Cerebellar nuclear complex (tissue), 1 donor: ENCODE measurements around the gene PDE2A.

Source experiments
- DNase-seq, 2 experiments: peaks; one replicate each; lab custom pipeline; 2025; lab: John Stamatoyannopoulos, UW

Gene PDE2A

GRCh38 chr11:72704028-72704782 lies 30.0 kb upstream of the PDE2A start:
- no peak for DNase-seq

DNA sequence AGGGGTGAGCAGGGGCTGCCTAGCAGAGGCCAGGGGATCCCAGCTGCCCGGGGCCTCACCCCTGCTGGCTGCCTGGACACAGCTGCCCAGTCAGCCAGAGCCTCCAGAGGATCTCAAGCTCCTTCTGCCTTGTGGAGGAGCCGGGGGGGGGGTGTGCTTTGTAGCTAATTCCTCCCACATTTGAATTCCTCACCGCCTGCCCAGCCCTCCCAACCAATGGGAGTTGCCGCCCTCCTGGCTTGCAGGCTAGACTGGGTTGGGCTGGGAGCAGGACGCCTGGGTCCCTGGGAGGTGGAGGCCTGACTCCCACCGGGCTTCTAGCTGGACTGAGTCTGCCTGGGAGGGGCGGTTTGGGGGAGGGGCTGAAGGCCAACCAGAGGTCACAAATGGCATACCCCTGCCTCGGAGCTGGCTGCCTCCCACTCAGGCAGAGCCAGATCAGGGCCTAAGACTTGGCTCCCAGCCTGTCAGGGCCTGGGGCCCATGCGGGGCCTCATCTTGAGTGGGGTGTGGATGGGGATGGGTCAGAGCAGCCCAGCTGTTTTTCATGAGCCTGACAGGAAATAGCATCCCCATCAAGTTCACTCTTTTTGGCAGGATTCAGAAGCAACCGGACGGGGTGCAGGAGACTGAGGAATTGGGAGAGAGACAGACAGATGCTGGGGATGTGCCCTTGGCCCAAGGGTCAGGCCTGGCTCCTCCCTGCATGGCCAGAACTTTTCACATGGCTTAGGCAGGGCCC lies 29.2 kb upstream of the PDE2A start:
- no peak for DNase-seq

DNA sequence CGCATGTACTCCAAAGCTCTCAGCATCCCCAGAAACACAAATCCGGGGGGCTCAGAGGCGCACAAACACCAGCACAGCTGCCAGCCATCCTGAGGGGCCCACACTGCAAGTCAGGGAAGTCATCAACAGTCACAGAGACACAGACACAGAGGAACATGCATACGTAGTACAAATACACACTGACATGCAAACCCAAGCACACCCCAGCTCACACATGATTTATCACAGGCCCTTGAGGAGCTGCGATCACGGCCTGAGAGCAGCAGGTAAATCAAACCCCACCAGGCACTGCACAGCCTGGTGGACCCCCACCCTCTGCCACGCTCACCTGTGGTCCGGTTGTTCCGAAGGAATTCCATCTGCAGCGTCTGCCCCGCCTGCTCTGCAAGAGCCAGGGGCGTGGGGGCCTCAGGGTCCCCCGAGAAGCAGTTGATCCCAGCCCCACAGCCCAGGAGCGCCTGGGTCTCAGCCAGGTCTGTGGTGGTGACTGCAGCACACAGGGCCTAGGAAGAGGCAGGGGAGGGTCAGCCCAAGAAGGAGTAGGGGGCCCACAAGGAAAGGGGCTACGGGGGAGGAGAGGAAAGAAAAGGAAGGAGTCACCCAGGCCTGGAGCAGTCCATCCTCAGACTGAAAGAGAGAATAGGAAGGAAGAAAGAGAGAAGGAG lies 28.5 kb upstream of the PDE2A start:
- no peak for DNase-seq

DNA sequence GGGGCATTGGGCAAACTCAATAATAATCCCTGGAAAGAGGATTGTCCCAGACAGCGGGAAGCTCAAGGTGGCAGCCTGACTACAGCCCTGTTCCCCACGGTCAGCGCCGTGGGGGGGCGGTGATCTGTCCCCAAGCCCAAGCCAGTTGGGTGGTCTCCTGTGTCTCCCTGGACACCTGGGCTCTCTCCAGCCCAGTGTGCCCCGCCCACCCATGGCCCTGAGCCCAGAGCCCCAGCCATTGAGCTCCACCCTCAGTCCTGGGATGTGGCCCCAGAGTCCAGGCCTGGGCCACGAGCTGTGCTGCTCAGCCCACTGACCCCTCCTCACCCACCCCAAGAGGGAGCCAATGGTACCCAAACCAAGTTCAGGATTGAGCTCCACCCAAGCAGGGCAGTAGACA lies 27.9 kb upstream of the PDE2A start:
- no peak for DNase-seq

- DNase-seq: no peak
These were observed 27.2 kb upstream of the PDE2A start for GRCh38 chr11:72701466-72701865.

- DNase-seq: no peak
These were observed 25.9 kb upstream of the PDE2A start for GRCh38 chr11:72700146-72700545.

DNA sequence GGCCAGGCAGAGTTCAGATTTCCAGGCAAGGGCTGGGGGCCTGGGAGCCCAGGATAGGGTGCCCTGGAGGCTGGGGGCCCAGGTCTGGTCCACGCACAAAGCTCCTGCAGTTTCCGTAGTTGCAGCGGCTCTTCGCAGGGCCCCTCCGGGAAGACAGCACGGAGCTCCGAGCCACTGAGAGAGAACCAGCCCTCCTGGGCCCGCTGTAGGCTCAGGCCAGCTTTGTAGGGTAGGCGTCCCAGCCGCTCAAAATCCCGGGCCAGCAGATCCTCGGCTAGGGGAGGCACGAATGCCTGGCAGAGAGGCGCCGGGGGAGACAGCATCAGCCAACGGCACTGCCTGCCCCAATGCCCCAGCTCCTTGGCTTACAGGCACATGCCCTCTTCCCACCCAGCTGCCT lies 23.6 kb upstream of the PDE2A start:
- DNase-seq: no peak

- no peak for DNase-seq
These were observed 22.9 kb upstream of the PDE2A start for GRCh38 chr11:72696866-72697700.

- DNase-seq: no peak
These were observed 21.1 kb upstream of the PDE2A start for GRCh38 chr11:72695354-72695753.

DNA sequence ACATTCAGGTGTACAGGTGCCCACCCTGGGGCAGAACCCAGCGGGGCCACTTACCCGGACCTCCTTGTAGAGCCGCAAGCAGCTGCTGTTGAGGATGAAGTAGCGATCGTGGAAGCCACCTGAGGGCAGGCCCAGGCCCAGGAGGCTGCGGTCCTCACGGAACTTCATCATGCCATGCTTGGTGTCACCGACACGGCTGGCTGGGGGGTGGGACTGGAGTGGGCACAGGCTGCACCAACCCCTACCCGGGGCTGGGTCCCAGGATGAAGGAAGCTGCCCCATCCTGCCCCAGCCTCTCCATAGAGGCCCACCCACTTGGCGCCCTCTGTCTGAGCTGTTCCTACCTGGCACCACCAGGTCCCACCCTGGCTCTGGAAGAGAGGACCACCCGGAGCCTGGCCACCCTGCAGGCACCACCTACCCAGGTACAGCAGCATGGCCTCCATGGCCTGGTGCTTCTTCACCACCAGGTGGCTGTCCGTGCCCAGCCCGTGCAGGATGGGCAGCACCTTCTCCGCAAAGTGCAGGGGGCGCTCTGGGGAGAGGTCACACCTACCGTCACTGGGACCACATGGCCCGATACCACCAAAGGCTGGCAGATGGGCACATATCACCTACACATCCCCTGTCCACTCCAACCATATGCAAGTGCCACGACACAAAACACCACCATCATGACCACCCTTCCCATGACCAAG lies 19.2 kb upstream of the PDE2A start:
- no peak for DNase-seq

GRCh38 chr11:72692498-72693237 lies 18.4 kb upstream of the PDE2A start:
- DNase-seq: no peak

GRCh38 chr11:72690166-72690565 lies 15.9 kb upstream of the PDE2A start:
- DNase-seq: no peak

- DNase-seq: no peak
These were observed 14.7 kb upstream of the PDE2A start for GRCh38 chr11:72688929-72689328.

- DNase-seq: no peak
These were observed 14.3 kb upstream of the PDE2A start for GRCh38 chr11:72688486-72688885.

GRCh38 chr11:72687326-72687725 lies 13.1 kb upstream of the PDE2A start:
- DNase-seq: no peak

DNA sequence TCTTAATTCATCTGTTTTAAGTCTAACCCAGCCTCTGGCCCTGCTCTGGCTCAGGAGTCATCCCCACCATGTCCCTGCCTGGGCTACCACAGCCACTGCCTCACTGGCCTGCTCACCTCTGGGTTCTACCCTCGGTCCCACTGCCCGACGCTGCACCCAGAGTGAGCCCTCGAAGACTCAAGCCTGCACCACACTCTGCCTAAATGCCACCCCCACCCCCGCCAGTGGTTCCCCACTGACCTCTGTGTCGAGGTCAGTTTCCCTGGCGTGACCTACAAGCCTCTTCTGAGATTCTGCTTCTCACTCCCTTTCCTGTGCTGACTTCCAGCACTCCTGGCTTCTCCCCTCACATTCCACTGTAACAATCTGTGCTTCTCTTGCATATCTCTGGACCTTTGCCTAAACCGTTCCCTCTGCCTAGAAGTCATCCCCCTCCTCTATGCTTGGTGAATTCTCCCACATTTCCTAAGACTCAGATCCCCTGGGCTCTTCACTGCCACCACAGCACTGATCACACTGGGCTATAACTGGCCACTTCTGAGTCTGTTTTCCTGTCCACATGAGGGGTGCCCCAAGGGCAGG lies 12.5 kb upstream of the PDE2A start:
- DNase-seq: no peak

DNA sequence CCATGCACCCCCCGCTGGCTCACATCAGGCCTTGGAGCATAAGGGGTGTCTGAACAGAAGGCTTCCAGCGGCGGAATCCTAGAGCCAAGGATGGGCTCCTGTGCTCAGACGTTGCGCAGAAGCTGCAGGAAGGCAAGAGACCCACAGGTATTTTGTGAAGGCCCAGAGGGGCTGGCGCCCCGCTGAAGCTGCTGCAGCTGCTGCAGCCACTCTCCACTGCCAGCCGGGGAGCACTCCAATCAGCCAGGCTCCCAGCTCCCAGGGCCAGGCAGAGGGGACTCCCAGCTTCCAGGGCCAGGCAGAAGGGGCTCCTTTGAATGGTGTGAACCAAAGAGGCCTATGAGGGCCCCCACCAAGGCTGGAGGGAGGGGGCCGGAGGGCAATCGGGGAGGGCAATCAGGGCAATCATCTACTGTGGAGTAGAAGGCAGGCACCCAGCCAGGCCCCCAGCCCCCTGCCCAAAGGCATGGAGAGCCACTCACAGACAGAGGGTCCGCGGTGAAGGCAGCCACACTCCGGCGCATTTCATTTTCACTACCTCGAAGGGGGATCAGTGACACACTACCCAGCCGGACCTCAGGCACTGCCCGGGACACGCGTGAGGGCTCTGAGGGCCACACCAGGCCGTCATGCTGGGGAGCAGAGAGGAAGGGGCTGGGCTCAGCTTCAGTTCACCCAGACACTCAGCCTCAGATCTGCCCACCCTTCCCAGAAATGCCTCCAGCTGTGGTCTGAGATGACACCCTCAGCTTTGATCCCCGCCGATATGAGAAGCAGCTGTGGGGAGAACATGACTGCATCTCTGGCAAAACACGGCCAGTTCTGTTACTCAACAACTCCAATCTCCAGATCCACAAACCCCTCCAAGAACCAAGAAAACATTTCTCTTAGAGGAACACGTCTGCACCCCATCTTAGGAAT lies 11.6 kb upstream of the PDE2A start:
- no peak for DNase-seq

DNA sequence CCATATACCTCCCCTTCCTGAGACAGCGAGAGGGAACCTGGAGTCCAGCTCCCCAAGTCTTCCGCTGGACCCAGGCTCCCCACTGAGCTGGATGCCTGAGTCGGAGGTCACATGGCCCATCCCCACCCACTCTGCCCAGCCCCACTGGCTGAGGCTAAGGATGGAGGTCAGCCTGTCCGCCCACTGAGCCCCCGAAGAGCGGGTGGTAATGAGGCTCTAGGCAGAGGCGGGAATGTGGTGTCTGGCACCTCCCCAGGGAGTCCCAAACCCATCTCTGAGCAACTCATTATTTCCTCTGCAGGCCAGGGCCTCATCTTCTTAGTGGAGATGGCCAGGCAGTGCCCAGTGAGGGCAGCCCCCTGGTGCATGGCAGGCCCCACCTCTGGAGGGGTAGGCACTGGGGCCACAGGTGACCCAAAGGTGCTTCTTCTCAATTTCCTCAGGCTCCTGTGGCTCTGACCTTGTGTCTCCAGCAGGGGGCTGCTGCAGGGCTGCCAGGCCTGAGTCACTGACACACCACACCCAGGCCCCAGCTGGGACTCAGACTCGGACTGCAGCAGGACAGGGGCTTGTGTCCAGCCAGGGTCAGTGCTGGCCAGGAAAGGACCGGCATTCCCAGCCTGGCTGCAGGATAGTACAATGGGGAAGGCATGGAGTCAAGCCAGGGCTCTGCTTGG lies 10.2 kb upstream of the PDE2A start:
- no peak for DNase-seq

GRCh38 chr11:72683782-72684200 lies 9.6 kb upstream of the PDE2A start:
- DNase-seq: peak in 1 of 2 experiments; percentile 14
